Large intestine (tissue), 3 donors: ENCODE measurements around the gene ZDHHC14. TPM values are rescaled to one million over a fixed set of nuclear protein-coding genes. Genes with fewer than 3 reads are reported as not detected.
A peak's percentile ranks its signal among the peaks of the same experiment; 100 is the strongest.
"Not testable (repeated sequence)": the region's sequence is repeated elsewhere in the genome, so short reads cannot be mapped to it uniquely, and the experiment has no call there.

Experiments used
- DNase-seq, 2 donors: peaks; one replicate each; pipeline versions ENCODE4 v3.0.0 to v3.0.0-alpha.2; 2013
- H3K27ac ChIP-seq: one replicate; pipeline ENCODE4 v1.5.1; 2013; ENCODE audit warnings: low read length
- H3K27me3 ChIP-seq: 2 replicates; pipeline ENCODE4 v1.6.1; 2013; ENCODE audit warnings: low read length; ENCODE audit not compliant: control insufficient read depth, insufficient read depth
- H3K36me3 ChIP-seq: 2 replicates; pipeline ENCODE4 v1.6.1; 2013; ENCODE audit warnings: low read length; ENCODE audit not compliant: control insufficient read depth, insufficient read depth
- H3K4me1 ChIP-seq: one replicate; pipeline ENCODE4 v1.6.1; 2013; ENCODE audit warnings: low read length; ENCODE audit not compliant: control insufficient read depth, insufficient read depth
- H3K4me3 ChIP-seq: one replicate; pipeline ENCODE4 v1.5.1; 2013; ENCODE audit warnings: low read length
- H3K9me3 ChIP-seq: one replicate; pipeline ENCODE4 v1.6.1; 2013; ENCODE audit warnings: mild to moderate bottlenecking, low read depth, low read length, moderate library complexity; ENCODE audit not compliant: control insufficient read depth
- WGBS: methylation state at CpG from one replicate; pipeline ENCODE4 v1.1.5; 2013; ENCODE audit warnings: low lambda C conversion rate; ENCODE audit not compliant: insufficient coverage; 5-methylcytosine and 5-hydroxymethylcytosine counted together
- polyA plus RNA-seq: library from polyadenylated mRNA; unstranded; fragments of 120-200 nt; gene quantifications from one replicate; pipeline ENCODE4 v1.2.1, GENCODE V29; 2013

The ZDHHC14 gene
- polyA plus RNA-seq, 1 donor, result 26.5 TPM

GRCh38 chr6:157685596-157686280, 304.7 kb downstream of the ZDHHC14 start:
- Histone ChIP-seq H3K4me1 (no peaks in the 10 kb centered on the region), H3K27me3 (no peaks in the 10 kb centered on the region), H3K36me3 (no peaks in the 10 kb centered on the region), H3K27ac (no peak overlapping the region), H3K4me3 (no peak overlapping the region), H3K9me3 (no peaks in the 10 kb centered on the region)
- DNase-seq, result no peak
- no CpG with 5 or more reads among the region's 10 CpGs for WGBS

DNA sequence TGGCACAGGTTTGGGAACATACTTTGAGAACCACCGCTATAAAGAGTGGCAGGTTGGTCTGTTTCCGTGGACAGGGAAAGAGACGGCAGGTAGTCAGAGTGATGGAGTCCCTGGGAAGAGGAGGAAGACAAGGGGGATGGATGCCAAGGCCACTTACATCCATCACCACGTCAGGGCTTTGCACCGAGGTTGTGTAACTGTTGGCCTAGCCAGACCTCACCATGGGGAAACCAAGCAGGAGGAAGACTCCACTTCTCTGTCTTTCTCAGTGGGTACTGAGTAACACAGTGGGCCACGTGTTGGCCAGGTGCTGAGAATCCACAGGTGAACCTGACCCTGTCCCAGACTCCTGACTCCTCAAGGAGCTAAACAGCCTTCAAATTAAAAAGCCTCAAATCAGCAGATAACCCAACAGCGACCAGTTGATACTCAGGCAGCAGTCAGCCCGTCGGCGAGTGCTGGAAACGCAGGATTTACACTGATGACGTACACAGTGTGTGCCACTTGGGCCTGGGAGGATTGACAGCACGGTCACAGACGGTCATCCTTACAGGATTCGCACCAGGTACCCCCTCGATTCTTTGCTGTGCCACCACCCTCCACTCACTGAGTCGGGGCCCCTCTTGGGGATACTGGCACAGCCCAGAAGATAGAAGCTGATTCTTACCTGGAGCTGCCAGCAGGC, 307.4 kb downstream of the ZDHHC14 start:
- no peaks in the 10 kb centered on the region for H3K4me1 ChIP-seq
- no peak for DNase-seq
- H3K27ac ChIP-seq, result no peak overlapping the region
- no peak overlapping the region for H3K4me3 ChIP-seq
- H3K36me3 ChIP-seq, result no peaks in the 10 kb centered on the region
- H3K9me3 ChIP-seq, result no peaks in the 10 kb centered on the region
- H3K27me3 ChIP-seq, result no peaks in the 10 kb centered on the region
- WGBS, result no CpG with 5 or more reads among the region's 17 CpGs

DNA sequence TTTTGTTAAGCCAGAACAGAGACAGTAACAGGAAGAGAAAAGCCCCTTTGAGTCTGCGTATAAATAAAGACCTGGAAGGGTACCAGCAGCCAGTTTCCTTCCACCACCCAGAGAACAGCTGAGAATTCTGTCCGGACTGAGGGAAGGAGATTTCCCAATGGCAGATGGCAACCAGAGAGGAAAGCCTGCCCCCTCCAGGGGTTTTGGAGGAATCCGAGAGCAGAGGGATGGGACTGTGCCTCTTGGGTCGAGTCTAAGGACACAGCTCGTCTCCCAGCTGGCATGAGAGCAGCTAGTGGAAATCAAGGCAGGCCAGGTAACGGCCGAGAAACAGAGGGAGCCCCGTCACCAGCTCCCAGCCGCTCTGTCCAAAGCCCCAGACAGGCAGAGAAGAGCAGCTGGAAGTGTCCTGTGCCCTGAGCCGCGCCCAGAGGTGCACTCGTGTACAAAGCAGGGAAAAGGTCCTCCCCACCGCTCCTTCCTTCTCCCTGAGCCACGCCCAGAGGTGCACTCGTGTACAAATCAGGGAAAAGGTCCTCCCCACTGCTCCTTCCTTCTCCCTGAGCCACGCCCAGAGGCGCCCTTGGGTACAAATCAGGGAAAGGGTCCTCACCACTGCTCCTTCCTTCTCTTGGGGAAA, 308.1 kb downstream of the ZDHHC14 start:
- DNase-seq, result peak in 1 of 2 donors; percentile 49
- Histone ChIP-seq H3K36me3 (no peaks in the 10 kb centered on the region), H3K9me3 (no peaks in the 10 kb centered on the region), H3K27ac (no peak overlapping the region), H3K27me3 (no peaks in the 10 kb centered on the region), H3K4me3 (no peak overlapping the region), H3K4me1 (no peaks in the 10 kb centered on the region)
- no CpG with 5 or more reads among the region's 17 CpGs for WGBS

DNA sequence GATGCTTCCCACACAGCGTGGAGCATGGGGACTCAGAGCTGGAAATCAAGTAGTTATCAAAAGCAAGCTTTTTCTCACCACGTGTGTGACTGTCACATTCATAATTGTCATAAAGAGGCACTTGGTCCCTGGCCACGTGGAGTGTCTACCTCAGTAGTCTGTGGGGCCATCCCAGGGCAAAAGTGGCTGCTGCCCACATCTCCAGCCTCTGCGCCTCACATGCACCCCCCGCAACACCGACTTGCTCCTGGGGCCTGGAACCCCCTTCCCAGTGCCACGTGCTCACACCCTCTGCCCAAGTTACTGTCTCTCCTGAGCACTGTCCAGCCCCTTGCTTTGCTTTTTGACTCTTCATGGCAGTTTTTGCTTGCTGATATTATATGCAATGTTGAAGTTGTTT, 308.9 kb downstream of the ZDHHC14 start:
- WGBS, result no CpG with 5 or more reads among the region's 7 CpGs
- no peaks in the 10 kb centered on the region for H3K9me3 ChIP-seq
- H3K36me3 ChIP-seq, result no peaks in the 10 kb centered on the region
- H3K27ac ChIP-seq, result no peak overlapping the region
- no peaks in the 10 kb centered on the region for H3K4me1 ChIP-seq
- no peak for DNase-seq
- H3K4me3 ChIP-seq, result no peak overlapping the region
- no peaks in the 10 kb centered on the region for H3K27me3 ChIP-seq

DNA sequence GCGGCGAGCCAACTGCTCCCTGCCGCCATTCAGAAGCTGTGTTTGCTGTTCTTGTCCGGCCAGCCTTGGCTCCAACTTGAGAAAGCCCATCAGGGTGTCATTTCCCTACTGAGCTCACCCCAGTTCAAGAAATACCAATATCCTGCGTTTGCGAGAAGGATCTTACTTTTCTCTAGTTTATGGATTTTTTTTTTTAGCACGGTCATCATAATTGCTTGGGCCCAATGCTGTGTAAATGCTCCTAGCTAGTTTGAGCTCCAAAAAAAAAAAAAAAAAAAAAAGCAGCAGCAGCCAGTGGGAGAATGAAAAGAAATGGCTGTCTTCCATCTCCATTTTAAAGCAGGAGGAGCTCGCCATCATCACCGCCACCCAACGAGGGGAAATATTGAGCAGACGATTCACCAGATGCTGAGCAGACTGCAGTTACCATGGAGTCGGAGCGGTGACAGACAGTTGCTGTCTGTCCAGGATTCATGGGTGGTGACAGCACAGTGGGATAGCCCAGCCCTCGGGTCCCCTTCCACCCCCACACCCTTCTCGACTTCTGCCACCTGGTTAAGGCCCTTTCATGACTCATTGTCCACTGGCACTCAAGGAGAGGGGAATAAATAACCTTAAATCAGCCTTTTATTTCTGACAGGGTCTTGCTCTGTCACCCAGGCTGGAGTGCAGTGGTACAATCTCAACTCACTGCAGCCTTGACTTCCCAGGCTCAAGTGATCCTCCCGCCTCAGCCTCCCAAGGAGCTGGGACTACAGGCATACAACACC, 309.6 kb downstream of the ZDHHC14 start:
- Histone ChIP-seq H3K27me3 (no peaks in the 10 kb centered on the region), H3K36me3 (no peaks in the 10 kb centered on the region), H3K27ac (no peak overlapping the region), H3K9me3 (no peaks in the 10 kb centered on the region), H3K4me1 (no peaks in the 10 kb centered on the region), H3K4me3 (no peak overlapping the region)
- WGBS, result no CpG with 5 or more reads among the region's 16 CpGs
- DNase-seq, result no peak

- H3K4me3 ChIP-seq, H3K27me3 ChIP-seq, H3K27ac ChIP-seq, DNase-seq, H3K36me3 ChIP-seq, H3K9me3 ChIP-seq, H3K4me1 ChIP-seq: not testable (repeated sequence)
- WGBS, result 96% methylated on average over 8 of the region's 10 CpGs
Measured at GRCh38 chr6:157691621-157692020, 310.6 kb downstream of the ZDHHC14 start.

DNA sequence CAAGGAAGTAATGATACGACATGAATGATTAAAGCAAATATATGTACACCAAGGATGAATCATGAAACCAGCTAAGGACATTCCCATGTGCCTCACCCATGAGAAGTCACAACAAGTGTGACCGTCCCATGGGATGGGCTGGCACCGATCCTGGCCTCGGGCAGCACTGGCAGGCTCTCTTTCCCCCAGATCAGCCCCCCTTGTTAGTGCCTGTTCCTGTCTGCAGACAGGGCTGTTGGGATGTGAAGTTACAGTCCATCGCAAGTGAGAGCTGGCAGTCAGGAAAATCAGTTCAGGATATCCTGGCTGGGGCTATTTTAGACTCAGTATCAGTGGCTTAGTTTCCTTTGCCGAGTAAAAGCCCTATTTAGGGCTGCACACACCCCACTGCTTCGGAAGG, 312.9 kb downstream of the ZDHHC14 start:
- no peak for DNase-seq
- no peak overlapping the region for H3K27ac ChIP-seq
- no peak overlapping the region for H3K4me3 ChIP-seq
- no peaks in the 10 kb centered on the region for H3K4me1 ChIP-seq
- 100% methylated on average over 1 of the region's 7 CpGs for WGBS
- H3K9me3 ChIP-seq, result no peaks in the 10 kb centered on the region
- no peaks in the 10 kb centered on the region for H3K36me3 ChIP-seq
- no peaks in the 10 kb centered on the region for H3K27me3 ChIP-seq

DNA sequence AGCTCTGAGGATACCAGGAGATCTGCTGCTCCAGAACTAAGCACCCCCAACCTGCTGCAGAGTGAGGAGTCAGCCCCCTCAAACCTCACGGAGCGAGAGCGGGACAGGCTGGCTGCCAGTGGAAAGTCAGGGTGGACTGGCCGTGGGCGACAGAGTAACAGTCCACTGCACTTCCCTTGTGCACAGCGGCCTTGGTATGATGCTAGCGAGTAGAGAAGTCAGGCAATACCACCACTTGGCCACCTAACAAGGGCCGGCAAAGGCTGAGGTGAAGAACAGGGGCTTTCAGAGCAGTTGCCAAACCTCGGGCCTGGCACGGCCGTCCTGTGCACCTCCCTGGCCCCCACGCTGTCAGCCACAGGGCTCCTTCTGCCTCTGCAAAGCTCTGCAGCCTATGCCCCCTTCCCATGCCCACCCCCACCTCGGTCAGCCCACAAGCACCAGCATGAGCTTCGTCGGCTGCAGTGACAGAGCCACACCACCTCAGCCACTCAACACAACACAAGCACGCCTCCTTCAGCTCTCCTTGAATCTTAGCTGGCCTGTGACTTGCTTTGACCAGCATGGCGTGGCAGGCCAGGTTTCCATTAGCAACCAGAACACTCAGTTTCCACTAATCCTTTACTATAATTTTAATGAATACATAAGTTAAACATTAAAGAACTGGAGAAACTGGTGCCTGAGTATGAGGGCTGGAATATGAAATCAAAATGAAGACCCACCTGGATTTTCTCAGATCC, 314.5 kb downstream of the ZDHHC14 start:
- H3K4me3 ChIP-seq, result no peak overlapping the region
- no CpG with 5 or more reads among the region's 17 CpGs for WGBS
- H3K27me3 ChIP-seq, result no peaks in the 10 kb centered on the region
- no peak overlapping the region for H3K27ac ChIP-seq
- no peaks in the 10 kb centered on the region for H3K36me3 ChIP-seq
- DNase-seq, result no peak
- H3K9me3 ChIP-seq, result no peaks in the 10 kb centered on the region
- H3K4me1 ChIP-seq, result no peaks in the 10 kb centered on the region

DNA sequence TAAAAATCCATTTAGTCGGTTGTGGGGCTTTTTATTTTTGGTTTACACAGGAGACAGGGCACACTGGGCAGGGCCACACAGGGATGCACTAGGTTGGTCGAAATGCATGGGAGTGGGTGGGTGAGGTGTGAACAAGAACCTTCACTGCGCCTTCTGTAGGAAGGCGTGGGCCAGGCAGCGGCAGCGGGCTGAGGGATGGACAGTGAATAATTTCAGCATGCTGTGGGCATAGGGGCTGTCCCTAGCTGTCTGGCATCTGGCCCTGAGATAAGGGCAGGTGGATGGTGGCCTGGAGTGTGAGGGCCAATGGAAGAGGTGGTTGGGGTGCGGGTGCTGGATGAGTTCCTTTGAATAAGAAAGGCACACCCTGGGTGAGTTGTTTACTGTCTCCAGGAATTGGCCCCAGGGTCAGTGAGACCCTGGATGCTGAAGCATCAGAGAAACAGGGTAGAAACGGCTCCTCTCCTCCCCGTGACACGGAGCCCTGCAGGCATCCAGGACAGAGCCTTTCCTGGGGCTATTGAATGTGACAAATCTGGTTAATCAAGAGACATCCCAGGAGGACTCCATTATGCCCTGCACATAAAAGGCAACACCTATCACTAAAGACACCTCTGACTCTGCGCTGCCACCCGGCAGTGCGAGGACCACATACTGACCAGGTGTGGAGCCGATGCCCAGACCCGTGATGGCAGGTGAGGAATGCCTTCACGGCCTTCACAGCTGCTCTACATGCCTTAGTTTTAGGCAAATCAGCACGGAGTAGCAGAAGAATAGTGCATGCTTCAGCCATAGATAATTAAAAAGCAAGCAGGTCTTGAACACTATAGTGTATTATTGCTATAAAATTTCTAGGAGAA, 319.0 kb downstream of the ZDHHC14 start:
- Histone ChIP-seq H3K4me1 (no peaks in the 10 kb centered on the region), H3K27me3 (no peaks in the 10 kb centered on the region), H3K27ac (no peak overlapping the region), H3K9me3 (no peaks in the 10 kb centered on the region), H3K36me3 (no peaks in the 10 kb centered on the region), H3K4me3 (no peak overlapping the region)
- no peak for DNase-seq
- WGBS, result no CpG with 5 or more reads among the region's 17 CpGs
